HG03097 (cell line): ENCODE measurements around the gene SHTN1.
A peak's percentile ranks its signal among the peaks of the same experiment; 100 is the strongest.

Experiments
- ATAC-seq: cut with Tn5 transposase; IDR thresholded peaks from one replicate; pipeline ENCODE4 v1.9.1; 2021; ENCODE audit not compliant: unreplicated experiment, low FRiP score

The SHTN1 gene

DNA sequence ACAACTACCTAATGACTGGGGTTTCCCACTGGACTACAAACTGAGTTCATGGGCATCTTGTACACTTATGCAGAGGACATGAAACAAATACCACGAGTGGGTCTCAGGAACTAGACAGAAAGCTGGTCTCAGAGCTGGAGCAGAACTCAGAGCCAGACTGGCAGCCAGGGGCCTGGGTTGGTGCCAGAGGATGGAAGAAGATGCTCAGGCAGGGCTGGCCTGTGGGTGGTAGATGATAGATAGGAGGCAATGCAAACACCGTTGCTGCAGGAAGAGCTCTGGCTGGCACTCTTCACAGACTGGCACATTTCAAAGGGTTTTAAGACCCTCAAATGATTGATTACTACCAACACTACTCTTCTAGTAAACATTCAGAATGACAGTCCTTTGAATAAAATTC is 126.9 kb downstream of the SHTN1 start:
- ATAC-seq = no peak

DNA sequence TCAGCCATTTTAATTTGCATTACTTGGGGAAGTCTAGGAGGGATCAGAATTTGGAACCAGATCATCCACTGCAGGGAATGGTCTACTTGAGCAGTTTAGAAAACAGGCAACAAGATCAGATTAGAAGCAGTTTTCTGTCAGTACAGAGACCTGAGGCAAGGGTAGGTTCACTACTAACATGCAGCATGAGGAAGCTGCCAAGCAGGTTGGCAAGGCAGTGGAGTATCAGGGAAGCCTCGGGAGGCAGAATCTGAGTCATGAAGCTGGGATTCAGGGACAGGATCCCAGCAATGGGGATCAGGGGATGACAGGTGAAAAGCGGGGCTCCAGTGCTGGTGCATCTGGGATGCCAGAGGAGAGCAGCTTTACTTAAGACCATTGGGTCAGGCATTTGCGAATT is 127.6 kb downstream of the SHTN1 start:
- ATAC-seq = no peak

DNA sequence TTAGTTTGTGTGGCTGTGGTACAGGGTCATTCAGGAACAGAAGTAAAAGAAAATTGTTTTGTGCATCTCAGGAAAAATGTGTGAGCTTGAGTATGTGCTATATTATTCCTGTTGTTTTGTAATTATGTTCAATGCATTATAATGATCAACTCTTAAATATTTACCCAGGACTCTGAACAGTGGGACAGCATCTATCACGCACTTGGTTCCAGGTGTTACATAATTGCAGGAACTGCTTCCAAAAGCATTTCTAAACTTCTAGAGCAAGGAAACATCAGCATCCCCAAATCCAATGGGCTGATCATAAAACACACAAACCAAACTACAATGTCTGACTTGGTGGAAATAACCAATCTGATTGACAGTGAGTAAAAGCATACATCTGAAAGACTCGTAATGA is 129.1 kb downstream of the SHTN1 start:
- no peak for ATAC-seq

DNA sequence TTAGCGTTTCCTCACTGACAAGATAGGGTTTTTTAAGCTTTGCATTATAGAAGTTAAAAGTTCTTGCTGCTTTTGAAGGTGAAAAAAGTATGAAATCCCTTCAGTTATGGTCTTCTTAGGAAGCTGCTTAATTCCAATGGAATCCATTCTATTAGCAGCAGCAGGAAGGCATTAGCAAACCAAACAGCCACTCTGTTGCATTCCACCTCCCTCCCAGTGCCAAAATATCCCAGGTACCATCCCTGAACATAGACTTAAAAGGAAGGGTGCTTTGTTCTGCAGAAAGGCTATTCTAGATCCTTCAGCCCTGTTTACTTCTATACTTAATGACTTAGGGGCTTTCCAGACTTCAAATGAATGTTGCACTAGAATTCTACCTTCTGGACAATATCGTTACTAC is 131.9 kb downstream of the SHTN1 start:
- ATAC-seq = no peak

DNA sequence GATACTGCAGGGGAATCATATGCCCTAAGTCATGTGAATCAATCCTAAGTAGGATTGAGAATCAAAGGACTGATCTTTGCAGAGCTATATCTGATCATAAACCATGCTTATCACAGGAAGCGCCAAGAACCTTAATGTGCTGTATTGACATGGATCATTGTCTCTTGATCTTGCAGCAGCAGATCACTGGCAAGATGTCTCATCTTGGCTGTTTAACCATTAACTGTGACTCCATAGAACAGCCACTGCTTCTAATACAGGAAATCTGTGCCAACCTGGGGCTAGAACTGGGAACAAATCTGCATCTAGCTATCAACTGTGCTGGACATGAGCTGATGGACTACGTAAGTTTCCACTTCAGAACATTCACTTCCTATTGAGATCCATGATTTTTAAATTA is 134.0 kb downstream of the SHTN1 start:
- ATAC-seq = no peak

DNA sequence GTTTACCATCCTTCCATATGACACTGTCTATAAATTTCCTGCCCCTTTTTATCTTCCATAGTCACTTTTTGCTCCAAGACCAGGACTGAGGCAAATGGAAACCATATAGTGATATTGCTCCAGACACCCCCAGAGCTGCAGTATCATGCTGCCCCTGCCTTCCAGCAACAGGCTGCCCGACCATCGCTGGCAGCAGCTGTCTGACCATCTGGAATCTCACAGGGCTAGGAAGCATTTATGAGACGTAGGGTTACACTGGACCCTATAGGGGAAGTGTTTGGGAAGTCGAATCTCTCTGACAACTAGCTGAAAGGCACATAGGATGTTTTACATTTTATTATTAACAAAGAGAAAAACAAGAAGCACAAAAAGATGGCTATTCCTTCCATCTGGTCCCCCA is 136.3 kb downstream of the SHTN1 start:
- ATAC-seq = no peak

DNA sequence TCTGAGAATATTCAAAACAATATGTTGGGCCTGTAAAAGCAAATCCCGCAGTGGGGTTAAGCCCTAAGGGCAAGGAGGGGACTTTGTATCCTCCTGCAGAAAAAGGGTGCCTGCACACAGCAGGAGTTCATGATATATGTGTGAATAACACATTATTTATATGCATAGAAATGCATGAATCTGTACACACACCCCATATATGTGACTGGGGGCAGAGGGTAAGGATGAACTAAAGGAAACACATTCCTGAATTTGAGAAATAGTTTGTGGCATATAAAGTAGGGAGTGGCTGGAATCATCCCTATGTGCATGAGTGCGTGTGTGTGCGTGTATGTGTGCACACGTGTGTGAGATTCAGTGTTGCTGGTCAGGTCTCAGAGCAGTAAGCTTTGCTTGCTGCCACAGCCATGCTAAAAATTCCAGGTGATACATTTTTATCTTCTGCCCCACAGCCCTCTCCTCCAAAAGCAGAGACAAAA is 136.8 kb downstream of the SHTN1 start:
- ATAC-seq = no peak

DNA sequence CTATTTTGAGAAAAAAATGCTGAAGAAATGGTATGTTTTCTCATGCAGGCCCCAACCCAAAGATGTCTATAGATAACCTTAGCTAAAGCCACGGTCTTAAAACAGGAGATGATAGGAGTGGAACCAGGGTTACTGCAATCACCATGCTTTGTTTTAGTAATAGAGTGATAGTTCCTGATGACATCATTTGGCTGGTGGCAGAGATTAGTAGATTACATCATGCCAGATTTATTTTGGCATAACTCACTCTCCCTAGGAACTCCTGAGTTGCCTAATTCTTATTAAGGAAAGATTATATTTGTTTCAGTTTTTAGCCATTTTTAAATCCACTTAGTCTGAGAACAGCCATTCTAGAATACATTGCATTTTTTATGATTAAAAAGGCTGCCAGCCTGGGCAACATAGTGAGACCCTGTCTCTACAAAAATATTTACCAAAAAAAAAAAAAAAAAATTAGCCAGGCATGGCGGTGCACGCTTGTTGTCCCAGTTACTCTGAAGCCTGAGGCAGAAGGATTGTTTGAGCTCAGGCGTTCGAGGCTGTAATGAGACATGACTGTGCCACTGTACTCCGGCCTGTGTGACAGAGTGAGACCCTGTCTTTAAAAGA is 137.9 kb downstream of the SHTN1 start:
- ATAC-seq = no peak

DNA sequence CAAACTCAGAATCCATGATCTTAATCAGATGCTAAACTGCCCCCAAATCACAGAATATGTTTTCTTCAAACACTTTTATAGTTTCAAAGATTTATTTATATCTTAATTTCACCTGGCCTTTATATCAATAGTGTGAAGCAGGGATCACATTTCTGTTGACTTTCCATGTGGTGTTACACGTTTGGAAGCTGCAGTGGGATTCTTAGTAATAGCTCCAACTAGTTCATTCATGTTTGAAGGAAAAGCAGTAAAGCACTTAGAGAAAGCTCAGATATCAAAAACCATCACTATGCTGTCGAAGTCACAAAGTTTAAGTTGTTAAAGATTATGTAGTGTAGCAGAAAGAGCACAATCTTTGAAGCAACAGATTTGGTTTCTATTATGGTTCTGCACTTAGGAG is 138.9 kb downstream of the SHTN1 start:
- no peak for ATAC-seq

DNA sequence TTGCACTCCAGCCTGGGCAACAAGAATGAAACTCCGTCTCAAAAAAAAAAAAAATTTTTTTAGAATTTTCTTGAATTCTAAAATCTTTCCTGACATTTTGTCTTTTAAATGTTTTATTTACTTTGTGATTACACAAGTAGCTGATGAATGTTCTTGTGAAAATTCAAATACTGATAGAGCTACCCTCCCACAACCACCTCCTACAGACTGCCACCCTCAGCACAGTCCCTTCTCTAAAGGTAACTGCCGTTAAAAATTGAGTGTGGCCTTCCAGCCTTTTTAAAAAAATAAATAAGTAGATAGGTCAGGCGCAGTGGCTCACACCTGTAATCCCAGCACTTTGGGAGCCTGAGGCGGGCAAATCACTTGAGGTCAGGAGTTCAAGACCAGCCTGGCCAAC is 140.6 kb downstream of the SHTN1 start:
- ATAC-seq = no peak

DNA sequence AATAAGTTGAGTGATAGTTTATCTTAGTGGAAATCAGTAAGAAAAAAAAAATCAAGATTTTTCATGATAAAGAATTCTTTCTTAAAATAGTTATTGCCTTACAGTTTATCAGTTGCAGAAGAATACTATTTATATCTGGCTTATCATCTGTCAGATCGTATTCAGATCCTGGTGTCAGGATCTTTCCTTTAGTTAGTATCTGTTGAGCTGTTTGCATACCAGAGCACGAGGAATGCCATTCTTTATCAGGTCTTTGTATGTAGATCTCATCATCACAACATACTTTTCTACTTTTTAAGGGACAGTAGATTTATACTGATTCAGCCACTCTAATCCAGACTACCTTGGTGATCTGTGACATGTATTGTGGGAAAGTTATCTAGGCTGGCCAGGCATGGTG is 143.2 kb downstream of the SHTN1 start:
- ATAC-seq = no peak

DNA sequence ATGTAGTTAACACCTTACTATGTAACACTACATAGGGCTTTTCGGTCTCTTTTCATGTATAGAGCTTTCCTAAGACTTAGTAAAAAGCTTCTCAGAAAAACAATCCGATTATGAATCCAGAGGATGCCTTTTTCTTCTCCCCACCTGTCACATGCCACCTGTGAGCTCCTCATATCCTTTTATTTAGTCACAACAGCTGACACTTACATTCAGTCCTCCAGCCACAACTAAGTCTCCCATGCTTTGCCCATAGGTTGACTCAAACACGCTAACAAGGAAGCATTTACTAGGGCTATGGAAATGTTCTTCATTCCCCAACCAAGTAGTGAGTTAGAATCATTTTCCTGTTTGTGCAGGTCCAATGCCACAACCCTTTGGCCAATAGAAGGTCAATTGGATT is 147.8 kb downstream of the SHTN1 start:
- ATAC-seq = no peak

DNA sequence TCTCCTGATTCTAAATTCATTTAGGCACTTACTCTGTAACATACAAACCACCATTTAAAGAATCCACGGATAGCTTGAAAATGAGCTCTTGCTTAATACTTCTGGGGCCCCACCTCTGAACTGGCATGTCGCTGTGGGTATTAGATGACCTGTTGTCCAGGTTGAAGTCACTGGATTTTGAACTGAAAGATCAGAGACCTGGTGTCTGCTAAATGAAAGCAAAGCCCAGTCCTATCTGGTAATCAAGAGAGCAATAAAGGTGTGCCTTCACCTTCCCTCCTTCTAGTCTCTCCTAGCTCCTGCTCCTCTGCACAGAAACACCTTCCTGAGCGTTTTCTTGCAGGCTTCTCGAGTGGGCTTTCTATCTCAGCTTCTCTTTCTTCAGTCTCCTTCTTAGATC is 151.3 kb downstream of the SHTN1 start:
- no peak for ATAC-seq

DNA sequence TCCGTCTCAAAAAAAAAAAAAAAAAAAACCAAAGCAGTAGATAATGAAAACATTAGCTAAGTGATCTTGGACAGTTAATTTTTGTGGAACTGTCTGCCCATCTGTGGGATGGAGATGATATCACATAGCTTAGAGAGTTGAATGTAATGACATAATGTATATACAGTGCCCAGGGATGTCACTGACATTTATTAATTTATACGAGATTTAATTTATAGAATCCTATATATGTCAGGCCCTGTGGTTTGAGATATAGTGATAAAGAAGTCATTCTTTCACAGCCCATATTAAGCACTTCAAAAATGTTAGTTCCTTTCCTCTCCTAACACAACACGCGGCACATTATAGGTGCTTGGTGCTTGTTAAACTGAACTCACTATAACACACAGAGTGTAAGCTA is 151.7 kb downstream of the SHTN1 start:
- ATAC-seq = no peak

DNA sequence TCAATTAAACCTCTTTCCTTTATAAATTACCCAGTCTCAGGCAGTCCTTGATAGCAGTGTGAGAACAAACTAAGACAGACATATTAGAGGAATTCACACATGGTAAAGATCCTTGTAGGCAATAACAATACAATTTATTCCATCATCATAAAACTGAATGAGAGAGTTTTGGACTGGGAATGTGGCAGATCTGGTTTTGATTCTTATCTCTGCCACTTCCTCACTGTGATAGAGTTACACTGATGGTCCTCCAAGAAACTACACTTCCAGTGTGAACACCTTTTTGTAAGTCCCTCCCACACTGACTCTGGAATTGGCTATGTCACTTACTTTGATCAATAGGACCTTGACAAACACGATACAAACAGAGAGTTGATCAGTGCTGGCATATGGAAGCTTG is 152.7 kb downstream of the SHTN1 start:
- no peak for ATAC-seq

DNA sequence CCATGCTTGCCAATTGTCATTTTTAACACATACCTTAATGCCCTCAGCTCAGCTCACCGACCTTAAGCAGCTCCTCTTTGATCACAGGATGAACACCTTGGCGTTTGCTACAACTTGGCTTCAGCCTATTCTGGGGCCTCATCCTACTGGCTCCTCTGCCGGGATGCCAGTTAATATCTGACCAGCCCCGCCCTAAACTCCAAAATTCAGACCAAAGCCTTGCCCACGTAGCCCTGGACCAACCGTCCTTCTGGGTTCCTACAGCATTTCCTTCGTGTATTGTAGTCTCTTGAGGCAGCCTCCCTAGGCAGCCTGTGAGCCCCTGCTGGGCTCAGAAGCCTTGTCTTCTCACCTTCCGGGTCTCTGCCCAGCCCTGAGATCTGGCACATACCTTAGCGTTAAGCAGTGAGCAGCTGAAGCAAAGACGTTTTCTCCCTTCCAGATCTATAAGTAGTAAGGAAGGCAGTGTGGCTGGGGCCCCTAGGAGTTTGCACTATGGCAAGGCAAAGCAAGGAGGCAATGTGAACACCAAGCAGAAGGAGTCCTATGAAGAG is 154.9 kb downstream of the SHTN1 start:
- no peak for ATAC-seq

DNA sequence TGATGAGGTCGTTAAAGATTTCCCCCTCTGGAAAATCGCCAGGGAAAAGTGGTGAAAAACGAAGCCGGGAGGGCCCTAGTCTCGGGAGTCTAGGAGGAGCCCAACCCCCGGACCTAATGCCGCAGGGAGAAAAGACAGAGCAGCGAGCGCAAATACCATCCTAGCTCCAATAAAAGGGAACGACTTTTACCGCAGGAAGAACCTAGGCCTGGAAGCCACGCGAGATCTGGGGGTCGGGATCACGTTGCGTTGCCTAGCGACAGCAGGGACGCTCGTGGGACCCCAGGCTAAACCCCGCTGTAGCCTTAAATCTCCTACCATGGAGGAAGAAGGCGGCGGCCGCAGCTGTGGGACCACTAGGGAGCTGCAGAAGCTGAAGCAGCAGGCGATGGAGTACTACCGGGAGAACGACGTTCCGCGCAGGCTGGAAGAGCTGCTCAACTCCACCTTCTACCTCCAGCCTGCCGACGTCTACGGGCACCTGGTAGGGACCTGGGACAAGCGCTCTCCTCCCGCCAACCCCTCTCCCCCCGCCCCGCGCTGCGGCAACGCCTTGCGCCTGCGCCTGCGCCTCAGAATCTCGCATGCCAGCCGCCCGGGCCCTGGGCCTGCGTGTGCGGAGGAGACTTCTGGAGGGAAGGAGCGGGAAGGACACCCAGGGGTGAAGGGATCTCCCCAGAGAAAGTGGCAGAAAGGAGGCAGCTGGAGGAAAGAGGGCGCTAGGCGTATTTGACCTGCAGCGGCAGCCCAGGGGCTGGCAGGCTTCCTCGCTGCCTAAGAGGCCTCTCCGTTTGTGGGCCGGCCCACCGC is 155.5 kb downstream of the SHTN1 start, which contains the start of gene ENO4:
Gene ENO4 (plus strand): TSS at position 252 of the 810 bp plus-strand sequence. CDS start 68 bp downstream, at position 320.
- no peak for ATAC-seq

DNA sequence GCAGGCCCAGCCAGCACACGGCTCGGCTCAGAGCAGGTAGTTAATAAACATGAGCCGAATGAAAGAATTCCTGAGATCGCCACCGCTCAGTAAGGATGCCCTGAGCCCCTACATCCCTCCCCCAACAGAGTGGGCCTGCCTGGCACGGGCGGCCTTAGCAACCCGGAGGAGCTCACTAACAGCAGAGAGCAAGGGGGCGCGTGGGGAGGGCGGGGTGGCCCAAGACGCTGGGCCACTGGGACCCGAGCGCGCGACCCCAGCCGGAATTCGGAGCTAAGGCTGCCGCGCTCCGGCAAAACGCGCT is 156.1 kb downstream of the SHTN1 start:
- no peak for ATAC-seq

DNA sequence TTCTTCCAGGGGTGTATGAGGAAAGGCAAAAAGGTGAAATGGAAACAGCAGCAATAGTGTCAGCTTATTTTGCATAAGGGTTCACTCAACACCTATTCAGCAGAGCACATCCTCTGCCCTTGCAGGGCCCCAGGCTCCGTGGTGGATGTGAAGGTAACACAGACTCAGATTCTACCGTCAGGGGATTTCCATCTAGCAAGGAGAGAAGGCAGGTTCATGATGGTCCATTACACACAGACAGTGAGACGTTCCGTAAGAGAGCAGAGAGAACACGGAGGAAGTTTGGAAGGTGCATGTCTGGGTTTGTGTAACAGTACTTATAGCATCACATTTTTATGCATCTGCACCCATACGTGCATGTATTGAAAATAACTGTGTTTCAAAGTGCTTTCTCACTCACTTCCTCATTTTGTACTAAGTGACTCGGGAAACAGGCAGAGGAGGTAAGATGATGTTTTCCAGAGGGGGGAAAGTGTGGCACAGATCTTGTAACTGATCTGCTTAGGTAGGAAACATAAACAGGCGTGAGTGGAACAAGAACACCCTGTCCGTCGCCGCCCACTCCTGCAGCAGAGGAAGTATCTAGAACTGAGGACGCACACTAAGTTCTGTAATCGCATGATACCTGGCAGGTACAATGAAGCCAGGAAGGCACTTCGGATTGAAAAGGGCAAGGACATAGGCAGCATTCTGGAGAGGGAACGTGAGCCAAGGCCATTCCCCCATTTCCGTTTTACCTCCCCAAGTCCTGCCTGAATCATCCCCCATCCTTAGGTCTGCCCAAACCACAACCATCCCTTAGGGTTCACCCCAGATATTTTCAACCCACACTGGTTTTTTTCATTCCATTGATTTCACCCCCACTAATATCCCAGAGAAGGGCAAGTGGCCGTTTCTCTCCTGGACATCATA is 156.7 kb downstream of the SHTN1 start:
- ATAC-seq = peak; percentile 56

DNA sequence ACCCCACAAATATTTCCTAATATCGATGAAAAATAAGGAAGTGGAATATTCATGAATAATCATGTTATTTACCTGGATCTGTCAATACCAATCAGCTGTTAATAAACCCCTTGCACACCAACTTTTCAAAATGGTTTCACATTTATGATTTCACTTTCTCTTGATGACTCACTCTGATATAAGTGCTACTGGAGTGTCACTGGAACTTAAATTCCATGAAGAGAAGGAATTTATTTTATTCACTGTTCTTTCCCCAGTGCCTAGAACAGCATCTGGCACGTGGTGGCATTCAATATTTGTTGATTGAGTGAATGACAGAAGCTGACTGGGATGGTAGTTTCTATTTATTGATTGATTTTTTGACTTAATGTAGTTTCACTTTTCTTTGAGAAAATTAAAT is 159.2 kb downstream of the SHTN1 start:
- ATAC-seq = no peak
